GM21360 (cell line): ENCODE results near the gene GPSM1.

Experiments
- ATAC-seq: cut with Tn5 transposase; IDR thresholded peaks from one replicate; pipeline ENCODE4 v1.9.1; 2021; ENCODE audit warnings: mild to moderate bottlenecking, moderate library complexity; ENCODE audit not compliant: unreplicated experiment

Gene GPSM1

GRCh38 chr9:136331556-136332481 is 4.5 kb downstream of the GPSM1 start:
- no peak for ATAC-seq

DNA sequence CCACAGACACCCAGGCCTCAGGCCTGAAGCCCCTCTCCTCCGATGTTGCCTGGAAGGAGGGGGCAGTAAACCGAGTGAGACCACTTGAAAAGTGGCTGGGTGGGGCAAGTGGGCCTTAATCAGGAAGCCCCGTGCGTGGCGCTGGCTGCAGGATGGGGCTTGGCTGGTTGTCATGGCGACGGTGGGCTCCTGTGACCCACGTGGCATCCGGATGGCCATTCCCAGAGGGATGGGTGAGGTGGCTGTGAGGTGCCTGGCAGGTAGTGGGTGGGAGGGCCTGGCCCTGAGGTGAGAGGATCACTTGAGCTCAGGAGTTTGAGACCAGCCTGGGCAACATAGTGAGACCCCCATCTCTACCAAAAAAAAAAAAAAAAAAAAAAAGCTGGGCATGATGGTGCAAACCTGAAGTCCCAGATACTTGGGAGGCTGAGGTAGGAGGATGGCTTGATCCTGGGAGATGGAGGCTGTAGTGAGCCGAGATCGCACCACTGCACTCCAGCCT is 5.2 kb downstream of the GPSM1 start:
- ATAC-seq = no peak

DNA sequence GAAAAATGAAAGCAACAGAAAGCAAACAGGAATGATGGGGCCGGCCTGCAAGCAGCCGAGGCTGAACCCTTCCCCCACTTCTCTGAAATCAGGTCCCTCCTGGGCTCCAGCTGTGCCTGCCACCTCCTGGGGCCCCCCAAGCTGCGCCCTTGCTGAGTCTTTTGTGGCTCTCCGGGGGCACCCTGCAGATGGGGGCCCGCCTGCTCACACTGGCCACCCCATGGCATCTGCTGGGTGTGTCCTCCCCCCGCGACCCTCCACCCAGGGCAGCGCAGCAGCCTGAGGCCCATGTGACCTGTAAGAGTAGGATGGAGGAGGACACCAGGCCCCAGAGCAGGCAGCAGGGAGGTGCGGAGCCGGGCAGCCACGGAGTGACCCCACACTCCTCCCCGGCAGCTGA is 5.7 kb downstream of the GPSM1 start:
- no peak for ATAC-seq

- ATAC-seq = no peak
Measured at GRCh38 chr9:136333486-136333885, 6.1 kb downstream of the GPSM1 start.

DNA sequence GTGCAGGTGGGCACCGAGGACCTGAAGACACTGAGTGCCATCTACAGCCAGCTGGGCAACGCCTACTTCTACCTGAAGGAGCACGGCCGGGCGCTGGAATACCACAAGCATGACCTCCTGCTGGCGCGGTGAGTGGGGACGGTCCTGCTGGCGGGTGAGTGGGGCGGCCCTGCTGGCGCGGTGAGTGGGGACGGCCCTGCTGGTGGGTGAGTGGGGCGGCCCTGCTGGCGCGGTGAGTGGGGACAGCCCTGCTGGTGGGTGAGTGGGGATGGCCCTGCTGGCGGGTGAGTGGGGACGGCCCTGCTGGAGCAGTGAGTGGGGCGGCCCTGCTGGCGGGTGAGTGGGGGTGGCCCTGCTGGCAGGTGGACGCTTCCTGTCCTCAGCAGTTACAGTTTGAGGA is 7.2 kb downstream of the GPSM1 start:
- no peak for ATAC-seq

DNA sequence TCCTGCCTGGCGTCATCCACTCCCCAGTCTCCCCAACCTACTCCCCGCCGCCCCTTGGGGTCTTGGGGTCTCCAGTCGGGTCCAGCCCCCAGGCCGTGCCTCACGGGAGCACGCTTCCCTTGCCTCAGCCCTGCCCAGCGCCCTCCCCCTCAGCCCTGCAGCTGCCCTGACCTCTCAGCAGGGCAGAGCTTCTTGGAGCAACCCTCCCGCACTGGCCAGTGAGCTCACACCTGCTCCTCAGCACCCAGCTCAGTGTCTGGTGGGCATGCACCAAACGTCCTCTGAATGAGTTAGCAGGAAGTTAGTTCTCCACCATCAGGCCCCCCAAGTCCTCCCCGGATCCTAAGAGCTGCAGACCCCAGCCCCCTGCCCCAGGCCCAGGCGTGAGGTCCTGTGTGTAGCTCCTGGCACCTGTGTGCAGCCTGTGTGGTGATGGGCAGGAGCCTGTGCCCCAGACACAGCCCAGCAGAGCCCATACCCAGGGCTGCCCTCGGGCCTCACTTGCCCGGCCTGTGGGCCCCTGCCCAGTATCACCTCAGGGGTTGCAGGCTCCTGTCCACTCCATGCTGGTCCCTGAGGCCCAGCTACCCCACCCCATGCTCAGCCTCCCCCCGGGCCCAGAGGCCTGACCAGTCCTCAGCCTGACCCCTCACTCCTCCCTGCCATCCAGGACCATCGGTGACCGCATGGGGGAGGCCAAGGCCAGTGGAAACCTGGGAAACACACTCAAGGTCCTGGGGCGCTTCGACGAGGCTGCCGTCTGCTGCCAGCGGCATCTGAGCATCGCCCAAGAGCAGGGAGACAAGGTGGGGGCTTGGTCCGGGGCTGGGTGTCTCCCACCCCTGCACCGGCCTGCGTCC is 8.2 kb downstream of the GPSM1 start:
- no peak for ATAC-seq

- ATAC-seq = no peak
Measured at GRCh38 chr9:136336156-136336870, 9.0 kb downstream of the GPSM1 start.

DNA sequence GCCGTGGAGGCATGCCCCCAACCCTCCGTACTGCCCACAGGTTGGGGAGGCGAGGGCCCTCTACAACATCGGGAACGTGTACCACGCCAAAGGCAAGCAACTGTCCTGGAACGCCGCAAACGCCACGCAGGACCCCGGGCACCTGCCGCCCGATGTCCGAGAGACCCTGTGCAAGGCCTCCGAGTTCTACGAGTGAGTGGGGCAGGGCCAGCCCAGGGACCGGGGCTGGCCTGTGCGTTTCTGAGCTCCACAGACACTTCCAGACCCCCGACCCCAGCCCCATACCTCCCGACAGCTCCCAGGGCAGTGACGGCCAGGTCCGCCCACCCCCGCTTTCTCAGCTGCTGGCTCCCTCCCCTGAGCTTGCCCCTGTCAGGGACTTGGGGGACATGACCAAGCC is 9.5 kb downstream of the GPSM1 start:
- ATAC-seq = no peak

DNA sequence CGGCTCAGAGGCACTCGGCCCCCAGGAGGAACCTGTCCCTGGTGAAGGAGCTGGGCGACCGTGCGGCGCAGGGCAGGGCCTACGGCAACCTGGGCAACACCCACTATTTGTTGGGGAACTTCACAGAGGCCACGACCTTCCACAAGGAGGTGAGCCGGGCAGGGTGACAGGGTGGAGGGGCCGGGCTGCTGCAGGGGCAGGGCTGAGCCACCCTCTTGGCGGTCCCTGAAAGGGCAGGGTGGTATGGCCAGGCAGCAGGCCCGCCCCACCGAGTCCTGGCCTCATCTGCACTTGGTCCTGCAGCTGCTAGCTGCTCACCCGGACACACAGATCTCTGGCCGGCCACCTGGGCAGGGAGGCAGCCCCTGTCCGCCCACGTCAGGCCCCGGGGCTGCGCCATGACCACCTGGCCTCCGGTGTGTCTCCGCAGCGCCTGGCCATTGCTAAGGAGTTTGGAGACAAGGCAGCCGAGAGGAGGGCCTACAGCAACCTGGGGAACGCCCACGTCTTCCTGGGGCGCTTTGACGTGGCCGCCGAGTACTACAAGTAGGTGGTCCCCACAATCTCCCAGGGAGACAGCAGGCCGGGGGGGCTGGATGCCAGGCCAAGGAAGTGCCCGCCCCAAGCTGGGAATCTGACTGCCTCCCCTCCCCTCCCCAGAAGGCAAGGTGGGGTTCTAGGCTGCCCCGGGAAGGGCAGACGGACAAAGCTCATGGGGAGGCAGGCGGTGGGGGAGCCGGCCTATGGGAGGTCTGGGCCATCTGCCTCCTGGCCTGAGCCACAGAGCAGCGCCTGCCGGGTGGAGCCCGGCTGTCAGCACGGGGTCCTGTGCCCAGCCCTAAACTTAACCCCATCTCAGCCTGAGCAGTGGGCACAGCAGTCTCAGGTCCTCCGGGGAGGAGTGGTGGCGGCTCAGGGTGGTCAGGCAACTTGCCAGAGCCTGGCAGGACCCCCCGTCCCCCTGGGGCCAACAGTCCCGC is 10.4 kb downstream of the GPSM1 start:
- ATAC-seq = no peak

DNA sequence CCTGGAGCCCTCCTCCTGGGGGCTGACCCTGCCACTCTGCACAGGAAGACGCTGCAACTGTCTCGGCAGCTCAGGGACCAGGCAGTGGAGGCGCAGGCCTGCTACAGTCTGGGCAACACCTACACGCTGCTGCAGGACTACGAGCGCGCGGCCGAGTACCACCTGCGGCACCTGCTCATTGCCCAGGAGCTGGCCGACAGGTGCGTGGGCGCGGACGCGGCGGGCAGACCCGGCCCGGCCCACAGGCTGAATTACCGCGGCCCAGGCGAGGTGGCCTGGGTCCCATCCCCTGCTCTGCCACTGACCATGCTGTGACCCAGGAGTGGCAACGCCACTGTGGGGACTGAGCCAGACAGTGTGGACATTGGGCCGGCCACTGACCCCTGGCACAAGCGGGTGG is 11.2 kb downstream of the GPSM1 start:
- ATAC-seq = no peak

DNA sequence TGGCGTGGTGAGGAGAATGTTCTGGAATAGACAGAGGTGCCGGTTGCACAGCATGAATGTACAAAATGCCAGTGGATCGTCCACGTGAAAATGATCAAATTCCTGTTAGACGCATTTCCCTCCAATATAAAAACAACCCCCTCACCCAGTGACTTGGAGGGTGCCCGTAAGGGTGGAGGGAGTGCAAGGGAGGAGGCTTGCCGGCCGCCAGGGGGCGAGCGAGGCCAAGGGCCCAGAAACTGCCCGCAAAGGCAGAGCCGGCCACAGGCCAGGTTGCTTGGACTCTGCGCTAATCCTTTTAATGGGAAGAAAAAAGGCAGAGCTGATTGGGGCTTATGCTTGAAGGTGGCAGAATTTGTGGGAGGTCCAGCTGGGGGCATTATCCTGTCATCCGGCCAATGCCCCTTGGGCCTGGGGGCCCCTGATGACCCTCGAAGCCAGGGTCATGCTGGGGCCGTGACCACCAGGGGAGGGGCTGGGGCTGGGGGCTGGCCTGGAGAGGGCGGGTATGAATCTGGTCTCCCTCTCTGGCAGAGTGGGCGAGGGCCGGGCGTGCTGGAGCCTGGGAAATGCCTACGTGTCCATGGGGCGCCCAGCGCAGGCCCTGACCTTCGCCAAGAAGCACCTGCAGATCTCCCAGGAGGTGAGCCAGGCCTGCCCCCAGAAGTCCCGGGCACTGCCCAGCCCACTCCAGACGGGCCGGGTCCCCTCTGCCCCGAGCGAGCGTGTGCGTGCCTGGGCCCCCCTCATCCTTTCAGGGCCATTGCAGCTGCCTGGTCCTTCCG is 12.0 kb downstream of the GPSM1 start:
- no peak for ATAC-seq

GRCh38 chr9:136339958-136340310 is 12.6 kb downstream of the GPSM1 start:
- no peak for ATAC-seq

DNA sequence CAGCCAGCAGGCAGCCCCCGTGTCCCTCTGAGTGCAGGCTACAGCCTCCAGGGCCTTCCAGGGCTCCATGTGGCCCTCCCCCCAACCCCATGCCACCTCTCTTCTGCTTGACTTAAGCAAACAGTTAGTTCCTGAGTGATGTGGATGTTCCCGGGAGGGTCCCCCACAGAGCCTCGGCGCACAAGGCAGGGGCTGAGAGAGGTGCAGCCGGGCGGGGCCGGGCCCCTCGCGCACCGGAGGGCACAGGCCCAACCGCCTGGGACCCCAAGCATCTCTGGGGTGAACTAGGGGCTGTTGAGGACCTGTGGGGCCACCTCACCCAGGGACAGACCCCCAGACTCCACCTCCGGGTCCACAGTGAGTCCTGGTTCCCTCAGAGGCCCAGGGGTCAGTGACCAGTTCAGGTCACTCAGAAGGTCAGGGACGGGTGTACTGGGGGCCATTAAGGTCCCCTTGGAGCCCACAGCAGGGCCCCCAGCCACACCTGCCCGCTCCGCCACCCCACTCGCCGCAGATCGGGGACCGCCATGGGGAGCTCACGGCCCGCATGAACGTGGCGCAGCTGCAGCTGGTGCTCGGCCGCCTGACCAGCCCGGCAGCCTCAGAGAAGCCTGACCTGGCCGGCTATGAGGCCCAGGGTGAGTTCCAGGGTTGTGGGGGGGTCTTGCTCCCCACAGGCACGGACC is 13.2 kb downstream of the GPSM1 start:
- ATAC-seq = no peak

GRCh38 chr9:136341042-136341655 is 13.8 kb downstream of the GPSM1 start:
- no peak for ATAC-seq

- no peak for ATAC-seq
Measured at GRCh38 chr9:136341769-136342168, 14.4 kb downstream of the GPSM1 start.

GRCh38 chr9:136342181-136343120 is 15.1 kb downstream of the GPSM1 start:
- no peak for ATAC-seq
